GM12872 (cell line): ENCODE results near the gene PHACTR1.

Experiments
- TF ChIP-seq, protein P1 (sequence below): IDR thresholded peaks from 3 replicates; pipeline ENCODE4 v1.5.1; 2011; ENCODE audit warnings: low read depth, mild to moderate bottlenecking, low read length, moderate library complexity; ENCODE audit not compliant: insufficient read depth

Gene PHACTR1

DNA sequence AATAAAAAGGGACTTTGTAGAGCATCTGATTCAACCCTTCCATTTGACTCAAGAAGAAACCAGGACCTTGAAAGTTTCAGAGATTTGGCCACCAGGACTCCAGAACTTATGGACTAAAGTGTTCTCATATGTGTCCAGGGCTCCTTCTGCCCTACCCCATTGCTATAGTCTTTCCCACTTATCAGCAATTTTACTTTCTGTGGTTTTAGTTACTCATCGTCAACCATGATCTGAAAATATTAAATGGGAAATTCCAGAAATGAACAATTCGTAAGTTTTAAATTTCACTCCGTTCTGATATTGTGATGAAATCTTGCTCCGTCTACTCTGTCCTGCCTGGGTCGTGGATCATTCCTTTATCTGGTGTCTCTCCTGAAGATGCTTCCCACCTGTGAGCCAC lies 259.8 kb downstream of the PHACTR1 start:
- TF ChIP-seq, protein P1, sequence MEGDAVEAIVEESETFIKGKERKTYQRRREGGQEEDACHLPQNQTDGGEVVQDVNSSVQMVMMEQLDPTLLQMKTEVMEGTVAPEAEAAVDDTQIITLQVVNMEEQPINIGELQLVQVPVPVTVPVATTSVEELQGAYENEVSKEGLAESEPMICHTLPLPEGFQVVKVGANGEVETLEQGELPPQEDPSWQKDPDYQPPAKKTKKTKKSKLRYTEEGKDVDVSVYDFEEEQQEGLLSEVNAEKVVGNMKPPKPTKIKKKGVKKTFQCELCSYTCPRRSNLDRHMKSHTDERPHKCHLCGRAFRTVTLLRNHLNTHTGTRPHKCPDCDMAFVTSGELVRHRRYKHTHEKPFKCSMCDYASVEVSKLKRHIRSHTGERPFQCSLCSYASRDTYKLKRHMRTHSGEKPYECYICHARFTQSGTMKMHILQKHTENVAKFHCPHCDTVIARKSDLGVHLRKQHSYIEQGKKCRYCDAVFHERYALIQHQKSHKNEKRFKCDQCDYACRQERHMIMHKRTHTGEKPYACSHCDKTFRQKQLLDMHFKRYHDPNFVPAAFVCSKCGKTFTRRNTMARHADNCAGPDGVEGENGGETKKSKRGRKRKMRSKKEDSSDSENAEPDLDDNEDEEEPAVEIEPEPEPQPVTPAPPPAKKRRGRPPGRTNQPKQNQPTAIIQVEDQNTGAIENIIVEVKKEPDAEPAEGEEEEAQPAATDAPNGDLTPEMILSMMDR, result no peak

DNA sequence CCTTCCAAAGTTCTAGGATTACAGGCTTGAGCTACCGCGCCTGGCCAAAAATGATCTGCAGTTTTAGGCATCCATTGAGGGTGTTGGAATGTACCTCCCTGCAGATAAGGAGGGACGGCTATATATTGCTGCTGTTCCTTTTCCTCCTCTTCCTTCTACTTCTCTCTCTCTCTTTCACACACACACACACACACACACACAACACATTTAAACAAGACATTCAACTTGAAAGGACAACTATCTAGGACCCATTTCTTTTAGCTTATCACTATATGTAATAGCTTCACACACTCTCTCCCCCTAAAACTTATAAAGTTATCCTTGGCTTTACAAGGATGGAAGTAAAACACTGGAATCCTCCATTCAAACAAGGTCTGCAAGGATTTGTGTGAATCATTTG lies 260.6 kb downstream of the PHACTR1 start:
- TF ChIP-seq, protein P1, result no peak

DNA sequence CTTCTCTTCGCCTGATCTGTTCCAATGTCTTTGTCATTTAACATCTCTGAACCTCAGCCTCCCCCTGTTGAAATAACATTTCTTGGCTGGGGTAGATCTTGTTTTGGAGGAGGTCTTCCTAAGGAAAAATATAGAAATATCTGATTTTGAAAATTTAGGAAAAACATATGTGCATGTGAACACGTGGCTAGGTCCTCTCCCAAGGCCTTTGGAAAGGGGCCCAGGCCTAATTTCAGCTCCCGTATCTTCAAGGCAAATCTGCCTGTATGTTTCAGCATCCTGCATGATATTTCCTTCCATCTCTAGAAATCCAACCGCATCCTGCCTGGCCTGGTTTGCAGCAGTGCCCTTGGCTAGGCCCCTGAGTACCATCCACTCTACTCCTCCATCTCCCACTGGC lies 261.2 kb downstream of the PHACTR1 start:
- TF ChIP-seq, protein P1, result no peak

DNA sequence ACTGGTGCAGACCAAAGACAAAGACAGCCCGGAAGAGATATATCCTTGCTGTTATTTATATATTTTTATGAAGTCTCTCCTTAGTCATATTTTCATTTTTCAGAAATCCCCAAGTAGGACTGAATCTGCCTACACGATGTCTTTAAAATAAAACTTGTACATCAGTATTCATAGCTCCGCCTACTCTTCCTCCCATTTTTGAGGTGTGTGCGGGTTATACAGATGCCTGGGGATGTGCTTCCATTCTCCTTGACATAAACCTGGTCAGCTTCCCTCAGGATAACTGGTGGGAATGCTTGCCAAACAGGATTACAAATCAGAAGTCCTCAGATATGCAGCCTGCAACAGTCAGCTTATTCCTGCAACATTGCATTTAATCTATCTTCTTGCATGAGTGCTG lies 264.2 kb downstream of the PHACTR1 start:
- TF ChIP-seq, protein P1, result no peak

DNA sequence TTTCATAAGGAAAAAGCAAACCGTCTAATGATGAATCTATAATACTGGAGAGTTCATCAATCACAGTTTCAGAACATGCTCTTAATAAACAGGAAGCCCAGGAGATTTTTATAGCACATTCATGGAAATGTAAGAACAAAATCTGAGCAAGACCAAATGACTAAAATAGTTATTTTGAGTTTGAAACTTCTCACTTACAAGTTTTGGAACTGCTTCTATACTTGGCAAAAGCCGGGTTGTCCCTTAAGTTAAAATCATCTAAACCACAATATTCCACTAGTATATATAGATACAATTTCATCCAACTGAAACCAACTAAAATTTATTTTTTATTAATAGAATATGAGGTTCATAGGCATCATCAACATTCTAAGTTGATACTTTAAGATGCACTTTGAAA lies 268.2 kb downstream of the PHACTR1 start:
- TF ChIP-seq, protein P1, result no peak

DNA sequence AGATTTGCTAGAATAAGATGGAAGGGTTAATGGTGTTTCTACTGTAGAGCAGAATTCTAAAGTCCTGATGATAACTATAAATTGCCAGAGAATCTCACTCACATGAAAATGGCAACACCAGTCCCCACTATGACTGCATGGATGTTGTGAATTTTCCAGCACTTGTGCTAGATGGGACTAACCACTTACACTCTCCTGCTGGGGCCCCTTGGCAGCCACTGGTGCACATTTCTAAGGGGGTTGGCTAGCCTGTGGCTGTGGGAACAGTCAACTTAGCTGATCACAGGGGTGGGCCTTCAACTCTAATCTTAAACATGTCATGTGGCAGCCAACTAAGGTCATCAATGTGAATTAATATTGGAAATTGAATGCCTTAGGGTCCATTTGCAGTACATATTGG lies 271.2 kb downstream of the PHACTR1 start:
- TF ChIP-seq, protein P1, result no peak

DNA sequence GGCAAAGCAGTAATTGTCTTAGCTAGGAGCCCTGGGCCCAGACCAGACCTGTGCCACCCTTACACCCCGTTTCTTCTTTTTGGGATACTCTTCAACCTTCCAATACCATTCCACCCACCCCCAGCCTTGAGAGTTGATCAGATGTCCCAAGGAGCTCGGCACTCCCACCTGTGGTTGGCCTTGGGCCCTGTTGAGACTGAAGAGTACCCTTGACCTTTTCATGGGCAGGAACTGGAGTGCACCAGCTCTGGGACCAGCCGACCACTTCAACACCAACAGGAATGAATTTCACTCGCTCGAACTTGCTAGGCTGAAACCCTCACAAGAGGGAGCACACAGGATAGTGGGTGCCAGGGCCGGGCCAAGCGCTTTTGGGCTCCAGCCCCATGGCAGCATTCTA lies 273.6 kb downstream of the PHACTR1 start:
- TF ChIP-seq, protein P1, result no peak

DNA sequence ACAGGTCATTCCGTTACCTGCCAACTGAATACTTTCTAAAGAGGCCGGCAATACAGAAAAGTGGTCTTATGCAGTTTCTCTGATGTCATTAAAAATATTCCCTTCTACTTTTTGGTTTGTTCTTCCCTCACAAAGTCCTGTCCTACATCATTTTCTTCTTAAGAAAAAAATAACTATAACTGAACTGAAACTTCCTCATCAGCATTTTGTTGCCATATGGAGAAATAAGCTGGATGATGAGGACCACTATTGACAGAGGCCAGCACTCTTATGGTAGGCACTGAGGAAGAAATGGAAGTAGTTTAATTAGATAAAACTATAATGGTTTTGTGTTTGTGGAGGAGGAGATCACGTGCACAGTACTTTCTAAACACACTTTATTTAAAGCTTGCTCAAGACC lies 274.9 kb downstream of the PHACTR1 start:
- TF ChIP-seq, protein P1, result no peak
